Skin of body (tissue), 2 donors: ENCODE measurements around the gene TRIM47. TPM values are rescaled to one million over a fixed set of nuclear protein-coding genes. Genes with fewer than 3 reads are reported as not detected.
A peak's percentile ranks its signal among the peaks of the same experiment; 100 is the strongest.

Experiments
- DNase-seq: peaks from one replicate; lab custom pipeline; 2025; lab: John Stamatoyannopoulos, UW
- total RNA-seq: library from RNA; depleted of rRNA; stranded (reverse); fragments of >200 nt; gene quantifications from one replicate; pipeline ENCODE4 v1.2.3, GENCODE V29; 2014

The TRIM47 gene
- total RNA-seq, 1 donor from 2014 or later: 21.5 TPM

- no peak for DNase-seq
These were observed 45.6 kb downstream of the TRIM47 start for GRCh38 chr17:75832652-75833400.

- no peak for DNase-seq
These were observed 46.2 kb downstream of the TRIM47 start for GRCh38 chr17:75832164-75832651.

- no peak for DNase-seq
These were observed 47.3 kb downstream of the TRIM47 start for GRCh38 chr17:75831032-75831571.

- no peak for DNase-seq
These were observed 48.0 kb downstream of the TRIM47 start for GRCh38 chr17:75830164-75831031.

GRCh38 chr17:75829747-75830146, 48.6 kb downstream of the TRIM47 start:
- DNase-seq: no peak

- DNase-seq: no peak
These were observed 49.6 kb downstream of the TRIM47 start for GRCh38 chr17:75828741-75829140.

- DNase-seq: no peak
These were observed 50.3 kb downstream of the TRIM47 start for GRCh38 chr17:75828076-75828400.

GRCh38 chr17:75827308-75828075, 50.9 kb downstream of the TRIM47 start:
- peak; percentile 58 for DNase-seq

- DNase-seq: no peak
These were observed 51.6 kb downstream of the TRIM47 start for GRCh38 chr17:75826561-75827307.

GRCh38 chr17:75825748-75826370, 52.5 kb downstream of the TRIM47 start:
- DNase-seq: no peak

GRCh38 chr17:75825149-75825552, 53.2 kb downstream of the TRIM47 start:
- DNase-seq: no peak

GRCh38 chr17:75824666-75825065, 53.7 kb downstream of the TRIM47 start:
- peak; percentile 50 for DNase-seq

Other genes starting within 250 kb of the TRIM47 start
- 7.2 TPM for gene SMIM5, start 245.1 kb downstream of the TRIM47 start, total RNA-seq
- 22.3 TPM for gene RECQL5, start 211.4 kb downstream of the TRIM47 start, total RNA-seq
- 41.4 TPM for gene SAP30BP, start 211.2 kb downstream of the TRIM47 start, total RNA-seq
- gene ITGB4, start 157.1 kb downstream of the TRIM47 start, total RNA-seq: 31.4 TPM
- gene GALK1, start 113.4 kb downstream of the TRIM47 start, total RNA-seq: 19.1 TPM
- 39.2 TPM for gene UNK, start 93.8 kb downstream of the TRIM47 start, total RNA-seq
- 8.5 TPM for gene UNC13D, start 34.2 kb downstream of the TRIM47 start, total RNA-seq
- gene WBP2, start 23.2 kb downstream of the TRIM47 start, total RNA-seq: 33.9 TPM
- gene TRIM65, start 18.4 kb upstream of the TRIM47 start, total RNA-seq: 9.2 TPM
- 20.8 TPM for gene MRPL38, start 26.3 kb upstream of the TRIM47 start, total RNA-seq
- 11.5 TPM for gene FBF1, start 62.5 kb upstream of the TRIM47 start, total RNA-seq
- gene ACOX1, start 100.6 kb upstream of the TRIM47 start, total RNA-seq: 57.9 TPM
- gene TEN1, start 100.7 kb upstream of the TRIM47 start, total RNA-seq: 16.0 TPM
- 7.6 TPM for gene CDK3, start 122.3 kb upstream of the TRIM47 start, total RNA-seq
- gene EVPL, start 148.7 kb upstream of the TRIM47 start, total RNA-seq: 43.7 TPM
- gene SRP68, start 193.9 kb upstream of the TRIM47 start, total RNA-seq: 48.8 TPM
- gene GALR2, start 196.2 kb upstream of the TRIM47 start, total RNA-seq: not detected
- gene ZACN, start 200.6 kb upstream of the TRIM47 start, total RNA-seq: not detected
- 65.8 TPM for gene EXOC7, start 225.2 kb upstream of the TRIM47 start, total RNA-seq